ENCODE results near the gene KCNC1.

DNA sequence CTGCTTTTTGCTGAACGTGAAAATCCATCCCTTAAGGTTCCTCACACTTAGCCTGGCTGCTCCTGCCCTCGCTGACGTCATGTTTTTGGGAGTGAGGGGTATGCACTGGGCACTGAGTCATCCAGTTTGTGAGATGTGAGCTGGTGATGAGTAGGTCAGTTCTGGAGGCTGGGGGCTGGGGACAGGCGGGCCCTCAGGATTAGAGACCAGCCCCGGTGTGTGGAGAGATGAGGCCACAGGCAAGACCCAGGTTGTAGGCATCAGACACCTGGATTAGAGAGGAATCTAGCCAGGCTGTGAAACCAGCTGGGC lies 9.2 kb downstream of the KCNC1 start:
- TF ChIP-seq, protein P1, sequence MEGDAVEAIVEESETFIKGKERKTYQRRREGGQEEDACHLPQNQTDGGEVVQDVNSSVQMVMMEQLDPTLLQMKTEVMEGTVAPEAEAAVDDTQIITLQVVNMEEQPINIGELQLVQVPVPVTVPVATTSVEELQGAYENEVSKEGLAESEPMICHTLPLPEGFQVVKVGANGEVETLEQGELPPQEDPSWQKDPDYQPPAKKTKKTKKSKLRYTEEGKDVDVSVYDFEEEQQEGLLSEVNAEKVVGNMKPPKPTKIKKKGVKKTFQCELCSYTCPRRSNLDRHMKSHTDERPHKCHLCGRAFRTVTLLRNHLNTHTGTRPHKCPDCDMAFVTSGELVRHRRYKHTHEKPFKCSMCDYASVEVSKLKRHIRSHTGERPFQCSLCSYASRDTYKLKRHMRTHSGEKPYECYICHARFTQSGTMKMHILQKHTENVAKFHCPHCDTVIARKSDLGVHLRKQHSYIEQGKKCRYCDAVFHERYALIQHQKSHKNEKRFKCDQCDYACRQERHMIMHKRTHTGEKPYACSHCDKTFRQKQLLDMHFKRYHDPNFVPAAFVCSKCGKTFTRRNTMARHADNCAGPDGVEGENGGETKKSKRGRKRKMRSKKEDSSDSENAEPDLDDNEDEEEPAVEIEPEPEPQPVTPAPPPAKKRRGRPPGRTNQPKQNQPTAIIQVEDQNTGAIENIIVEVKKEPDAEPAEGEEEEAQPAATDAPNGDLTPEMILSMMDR (IDR thresholded peaks at IDR 0.05; ENCODE audit: low read depth, low read length, missing input control): no peak
- TF ChIP-seq NR2F2 (IDR thresholded peaks at IDR 0.05) (no peak), SP1 (IDR thresholded peaks at IDR 0.05) (no peak), TAF1 (conservative IDR thresholded peaks at IDR 0.05) (no peak), RAD21 (IDR thresholded peaks at IDR 0.05) (no peak), RXRA (IDR thresholded peaks at IDR 0.05) (no peak), YY1 (IDR thresholded peaks at IDR 0.05) (no peak), GABPA (IDR thresholded peaks at IDR 0.05 in 1 of 2, conservative IDR thresholded peaks at IDR 0.05 in 1 of 2) (no peak), JUND (IDR thresholded peaks at IDR 0.05) (no peak)
- TF ChIP-seq, protein P2, sequence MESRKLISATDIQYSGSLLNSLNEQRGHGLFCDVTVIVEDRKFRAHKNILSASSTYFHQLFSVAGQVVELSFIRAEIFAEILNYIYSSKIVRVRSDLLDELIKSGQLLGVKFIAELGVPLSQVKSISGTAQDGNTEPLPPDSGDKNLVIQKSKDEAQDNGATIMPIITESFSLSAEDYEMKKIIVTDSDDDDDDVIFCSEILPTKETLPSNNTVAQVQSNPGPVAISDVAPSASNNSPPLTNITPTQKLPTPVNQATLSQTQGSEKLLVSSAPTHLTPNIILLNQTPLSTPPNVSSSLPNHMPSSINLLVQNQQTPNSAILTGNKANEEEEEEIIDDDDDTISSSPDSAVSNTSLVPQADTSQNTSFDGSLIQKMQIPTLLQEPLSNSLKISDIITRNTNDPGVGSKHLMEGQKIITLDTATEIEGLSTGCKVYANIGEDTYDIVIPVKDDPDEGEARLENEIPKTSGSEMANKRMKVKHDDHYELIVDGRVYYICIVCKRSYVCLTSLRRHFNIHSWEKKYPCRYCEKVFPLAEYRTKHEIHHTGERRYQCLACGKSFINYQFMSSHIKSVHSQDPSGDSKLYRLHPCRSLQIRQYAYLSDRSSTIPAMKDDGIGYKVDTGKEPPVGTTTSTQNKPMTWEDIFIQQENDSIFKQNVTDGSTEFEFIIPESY (IDR thresholded peaks at IDR 0.05): no peak
- TF ChIP-seq, protein P3, sequence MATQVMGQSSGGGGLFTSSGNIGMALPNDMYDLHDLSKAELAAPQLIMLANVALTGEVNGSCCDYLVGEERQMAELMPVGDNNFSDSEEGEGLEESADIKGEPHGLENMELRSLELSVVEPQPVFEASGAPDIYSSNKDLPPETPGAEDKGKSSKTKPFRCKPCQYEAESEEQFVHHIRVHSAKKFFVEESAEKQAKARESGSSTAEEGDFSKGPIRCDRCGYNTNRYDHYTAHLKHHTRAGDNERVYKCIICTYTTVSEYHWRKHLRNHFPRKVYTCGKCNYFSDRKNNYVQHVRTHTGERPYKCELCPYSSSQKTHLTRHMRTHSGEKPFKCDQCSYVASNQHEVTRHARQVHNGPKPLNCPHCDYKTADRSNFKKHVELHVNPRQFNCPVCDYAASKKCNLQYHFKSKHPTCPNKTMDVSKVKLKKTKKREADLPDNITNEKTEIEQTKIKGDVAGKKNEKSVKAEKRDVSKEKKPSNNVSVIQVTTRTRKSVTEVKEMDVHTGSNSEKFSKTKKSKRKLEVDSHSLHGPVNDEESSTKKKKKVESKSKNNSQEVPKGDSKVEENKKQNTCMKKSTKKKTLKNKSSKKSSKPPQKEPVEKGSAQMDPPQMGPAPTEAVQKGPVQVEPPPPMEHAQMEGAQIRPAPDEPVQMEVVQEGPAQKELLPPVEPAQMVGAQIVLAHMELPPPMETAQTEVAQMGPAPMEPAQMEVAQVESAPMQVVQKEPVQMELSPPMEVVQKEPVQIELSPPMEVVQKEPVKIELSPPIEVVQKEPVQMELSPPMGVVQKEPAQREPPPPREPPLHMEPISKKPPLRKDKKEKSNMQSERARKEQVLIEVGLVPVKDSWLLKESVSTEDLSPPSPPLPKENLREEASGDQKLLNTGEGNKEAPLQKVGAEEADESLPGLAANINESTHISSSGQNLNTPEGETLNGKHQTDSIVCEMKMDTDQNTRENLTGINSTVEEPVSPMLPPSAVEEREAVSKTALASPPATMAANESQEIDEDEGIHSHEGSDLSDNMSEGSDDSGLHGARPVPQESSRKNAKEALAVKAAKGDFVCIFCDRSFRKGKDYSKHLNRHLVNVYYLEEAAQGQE (IDR thresholded peaks at IDR 0.05): no peak
